ENCODE results near the gene DIPK1C. TPM values are rescaled to one million over a fixed set of nuclear protein-coding genes. Genes with fewer than 3 reads are reported as not detected.
A peak's percentile ranks its signal among the peaks of the same experiment; 100 is the strongest.

DIPK1C gene
- total RNA-seq, 1 donor from 2014 or later = not detected

- TF ChIP-seq POLR2A (IDR thresholded peaks at IDR 0.05) (no peak), CTCF (IDR thresholded peaks at IDR 0.05) (no peak), POLR2AphosphoS5 (IDR thresholded peaks at IDR 0.05; ENCODE audit: insufficient read depth in 1 of 2, low read depth in 1 of 2) (no peak)
- no peaks in the 10 kb centered on the region for H3K27me3 ChIP-seq
- no peaks in the 10 kb centered on the region for H3K9me3 ChIP-seq
- no peak overlapping the region for H3K27ac ChIP-seq
- H3K4me3 ChIP-seq = no peak overlapping the region
- intact Hi-C loops (cut with DNase I) = no loop called here
- H3K4me1 ChIP-seq = peaks cover 54% of the 10 kb centered on the region
- H3K36me3 ChIP-seq = no peaks in the 10 kb centered on the region
- DNase-seq (ENCODE audit: extremely low spot score in 2 of 2) = peak in 1 of 2 donors; percentile 49
Observed at GRCh38 chr18:74482697-74483096, 25.6 kb upstream of the DIPK1C start.

- Histone ChIP-seq H3K36me3 (no peaks in the 10 kb centered on the region), H3K4me1 (peaks cover 33% of the 10 kb centered on the region), H3K4me3 (no peak overlapping the region), H3K27me3 (no peaks in the 10 kb centered on the region), H3K9me3 (no peaks in the 10 kb centered on the region), H3K27ac (no peak overlapping the region)
- intact Hi-C loops (cut with DNase I) = no loop called here
- peak in 1 of 2 donors; percentile 44 for DNase-seq (ENCODE audit: extremely low spot score in 2 of 2)
- TF ChIP-seq POLR2AphosphoS5 (IDR thresholded peaks at IDR 0.05; ENCODE audit: insufficient read depth in 1 of 2, low read depth in 1 of 2) (no peak), POLR2A (IDR thresholded peaks at IDR 0.05) (no peak), CTCF (IDR thresholded peaks at IDR 0.05) (no peak)
Observed at GRCh38 chr18:74480149-74480651, 23.1 kb upstream of the DIPK1C start.

- H3K27ac ChIP-seq = peak overlapping the region; percentile 7
- intact Hi-C loops (cut with DNase I) = no loop called here
- H3K9me3 ChIP-seq = no peaks in the 10 kb centered on the region
- peaks cover 30% of the 10 kb centered on the region for H3K4me1 ChIP-seq
- no peak for TF ChIP-seq CTCF (IDR thresholded peaks at IDR 0.05)
- TF ChIP-seq POLR2AphosphoS5 (IDR thresholded peaks at IDR 0.05; ENCODE audit: insufficient read depth in 1 of 2, low read depth in 1 of 2) = no peak
- no peak for TF ChIP-seq POLR2A (IDR thresholded peaks at IDR 0.05)
- H3K4me3 ChIP-seq = no peak overlapping the region
- no peaks in the 10 kb centered on the region for H3K36me3 ChIP-seq
- peak in 1 of 2 donors; percentile 78 for DNase-seq (ENCODE audit: extremely low spot score in 2 of 2)
- H3K27me3 ChIP-seq = no peaks in the 10 kb centered on the region
Observed at GRCh38 chr18:74479486-74480148, 22.5 kb upstream of the DIPK1C start.

- Histone ChIP-seq H3K4me3 (no peak overlapping the region), H3K36me3 (no peaks in the 10 kb centered on the region), H3K27me3 (no peaks in the 10 kb centered on the region), H3K27ac (peak overlapping the region; percentile 7), H3K4me1 (peaks cover 23% of the 10 kb centered on the region), H3K9me3 (no peaks in the 10 kb centered on the region)
- DNase-seq (ENCODE audit: extremely low spot score in 2 of 2) = peak in 1 of 2 donors; percentile 32
- no peak for TF ChIP-seq POLR2A (IDR thresholded peaks at IDR 0.05)
- no peak for TF ChIP-seq CTCF (IDR thresholded peaks at IDR 0.05)
- peak in 1 of 2 donors; percentile 47 for TF ChIP-seq POLR2AphosphoS5 (IDR thresholded peaks at IDR 0.05; ENCODE audit: insufficient read depth in 1 of 2, low read depth in 1 of 2)
- intact Hi-C loops (cut with DNase I) = no loop called here
Observed at GRCh38 chr18:74478880-74479279, 21.8 kb upstream of the DIPK1C start.

GRCh38 chr18:74478316-74478715 is 21.2 kb upstream of the DIPK1C start:
- peak in 1 of 2 donors; percentile 70 for DNase-seq (ENCODE audit: extremely low spot score in 2 of 2)

More at GRCh38 chr18:74478316-74478715, 21.2 kb upstream of the DIPK1C start:
- TF ChIP-seq POLR2AphosphoS5 (IDR thresholded peaks at IDR 0.05; ENCODE audit: insufficient read depth in 1 of 2, low read depth in 1 of 2) = no peak
- no peak for TF ChIP-seq POLR2A (IDR thresholded peaks at IDR 0.05)
- no peak for TF ChIP-seq CTCF (IDR thresholded peaks at IDR 0.05)
- H3K27me3 ChIP-seq = no peaks in the 10 kb centered on the region
- intact Hi-C loops (cut with DNase I) = no loop called here
- H3K36me3 ChIP-seq = no peaks in the 10 kb centered on the region
- H3K4me1 ChIP-seq = peaks cover 20% of the 10 kb centered on the region
- no peak overlapping the region for H3K27ac ChIP-seq
- H3K4me3 ChIP-seq = no peak overlapping the region
- H3K9me3 ChIP-seq = no peaks in the 10 kb centered on the region

All from vagina (tissue), 2 donors.